HG03457 (cell line): ENCODE data around the gene C1orf232.

ENCODE experiments used
- ATAC-seq: cut with Tn5 transposase; IDR thresholded peaks from one replicate; pipeline ENCODE4 v1.9.1; 2021; ENCODE audit warnings: moderate number of reproducible peaks; ENCODE audit not compliant: unreplicated experiment

The C1orf232 gene

GRCh38 chr1:26158271-26158907 lies 10.4 kb downstream of the C1orf232 start:
- ATAC-seq, result no peak

- no peak for ATAC-seq
These were observed 12.3 kb downstream of the C1orf232 start for GRCh38 chr1:26156285-26157038.

DNA sequence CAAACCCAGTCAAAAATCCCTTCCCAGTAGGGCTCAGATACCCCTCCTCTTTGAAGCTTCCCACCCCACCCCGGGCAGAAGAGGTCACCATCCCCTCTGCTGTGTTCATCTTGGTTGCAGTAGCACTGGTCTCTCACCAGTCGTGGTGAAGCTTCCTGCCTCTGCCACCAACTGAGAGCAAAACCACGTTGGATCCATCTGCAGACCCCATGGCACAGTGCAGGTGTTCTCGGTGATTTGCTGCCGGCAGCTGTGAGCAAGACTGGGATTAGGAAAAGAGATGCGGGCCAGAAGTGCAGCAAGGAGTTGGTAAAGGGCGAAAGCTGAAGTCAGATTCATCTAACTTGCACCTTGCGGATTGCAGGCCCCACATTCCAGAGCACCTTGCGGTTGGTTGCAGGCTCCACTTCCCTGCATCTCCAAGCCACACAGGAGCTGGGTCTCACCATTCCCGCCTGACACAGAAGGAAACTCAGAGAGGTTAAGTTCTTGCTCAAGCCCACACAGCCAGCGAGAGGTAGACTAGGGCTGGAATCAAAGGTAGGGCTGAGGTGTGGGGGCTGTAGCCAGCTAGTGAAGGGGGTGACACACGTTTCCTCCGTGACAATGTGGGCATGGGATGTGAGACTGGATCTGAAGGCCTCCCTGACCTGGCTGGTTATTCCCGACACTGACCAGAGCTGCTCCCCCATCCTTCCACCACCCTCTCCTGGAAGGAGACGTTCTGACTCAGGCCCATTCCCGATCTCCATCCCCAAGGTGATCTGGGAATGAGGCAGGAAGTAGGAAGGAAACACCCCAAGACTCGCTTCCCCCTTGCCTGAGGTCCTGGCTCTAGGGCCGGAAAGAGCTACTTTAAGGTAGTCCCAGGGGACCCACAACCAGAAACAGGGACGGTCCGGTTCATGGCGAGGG lies 13.1 kb downstream of the C1orf232 start:
- ATAC-seq, result no peak

DNA sequence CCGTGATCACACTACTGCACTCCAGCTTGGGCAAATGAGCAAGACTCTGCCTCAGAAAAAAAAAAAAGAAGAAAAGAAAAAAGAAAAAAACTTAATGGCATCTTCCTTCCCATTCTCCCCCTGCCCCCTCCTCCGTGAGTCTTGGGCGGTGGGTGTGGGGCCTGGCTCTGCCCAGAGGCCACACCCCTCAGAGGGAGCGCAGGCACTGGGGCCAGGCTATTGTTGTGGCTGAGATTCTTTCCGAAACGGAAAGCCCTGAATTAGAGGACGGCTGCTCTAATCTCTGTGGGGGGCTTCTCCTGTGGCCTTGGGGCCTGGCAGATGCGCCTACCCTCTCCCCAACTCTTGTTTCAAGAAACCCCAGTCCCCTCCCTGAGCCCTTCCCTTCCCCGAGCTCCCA lies 14.0 kb downstream of the C1orf232 start:
- no peak for ATAC-seq

GRCh38 chr1:26153966-26154532 lies 14.7 kb downstream of the C1orf232 start:
- ATAC-seq, result no peak

DNA sequence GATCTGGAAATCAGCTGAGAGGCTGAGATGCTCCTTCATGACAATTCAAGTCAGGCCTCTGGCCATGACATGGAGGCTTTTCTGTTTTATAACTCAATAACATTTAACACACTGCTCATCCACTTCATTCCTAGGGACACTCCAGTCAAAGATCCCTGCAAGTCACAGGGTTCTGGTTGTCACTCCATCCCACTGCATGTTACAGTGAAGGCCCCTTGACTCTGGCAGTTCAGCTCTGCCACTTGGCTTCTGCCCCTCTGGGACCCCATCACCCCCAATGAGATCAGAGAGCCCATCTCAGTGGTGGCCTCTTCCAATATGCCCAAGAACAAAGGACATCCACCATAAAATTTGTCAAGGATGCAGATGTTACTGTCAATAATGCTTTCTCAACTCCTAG lies 19.9 kb downstream of the C1orf232 start:
- no peak for ATAC-seq

- no peak for ATAC-seq
These were observed 22.8 kb downstream of the C1orf232 start for GRCh38 chr1:26145960-26146294.

DNA sequence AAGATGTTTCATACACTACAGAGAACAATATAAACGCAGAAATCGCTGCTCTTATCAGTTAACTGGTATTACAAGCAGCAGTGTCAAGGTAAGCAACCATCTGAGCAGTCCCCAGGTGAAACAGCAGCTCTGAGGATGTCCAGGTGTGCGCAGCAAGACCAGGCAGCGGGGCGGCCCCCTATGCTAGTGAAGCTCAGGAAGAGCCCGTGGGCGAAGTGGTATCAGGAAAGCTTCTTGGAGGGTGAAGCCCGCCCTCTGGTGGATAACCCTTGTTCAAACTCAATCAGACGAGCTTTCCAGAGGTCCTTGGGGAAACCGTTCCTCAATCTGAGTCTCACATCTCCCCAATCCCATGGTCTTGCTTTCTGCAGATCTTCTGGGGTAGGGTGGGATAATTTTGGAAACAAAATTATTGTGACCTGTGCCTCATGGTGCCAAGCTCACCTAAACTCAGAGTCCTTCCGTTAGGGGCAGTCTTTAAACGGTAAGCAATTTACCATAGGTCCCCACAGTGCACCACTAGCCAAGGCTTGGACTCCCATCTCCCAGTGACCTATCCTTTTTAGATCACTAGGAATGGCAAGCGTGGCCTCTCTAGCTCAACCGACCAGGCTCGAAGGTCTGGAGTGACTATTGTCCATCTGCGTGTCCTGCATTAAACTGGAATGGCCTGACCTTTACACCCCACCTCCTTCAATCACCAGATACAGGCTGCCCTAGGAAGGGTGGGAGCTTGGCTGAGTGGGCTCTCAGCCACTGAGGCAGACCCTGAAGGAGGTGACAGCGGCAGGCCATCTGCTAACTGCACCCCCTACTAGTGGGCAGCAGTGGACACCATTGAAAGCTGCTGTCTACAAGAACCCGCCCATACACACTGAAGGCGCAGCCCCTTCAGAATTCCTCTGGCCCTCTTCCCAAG lies 23.5 kb downstream of the C1orf232 start:
- no peak for ATAC-seq

GRCh38 chr1:26142159-26142558 lies 26.6 kb downstream of the C1orf232 start:
- no peak for ATAC-seq

GRCh38 chr1:26138974-26139558 lies 29.7 kb downstream of the C1orf232 start:
- ATAC-seq, result no peak

- no peak for ATAC-seq
These were observed 34.3 kb downstream of the C1orf232 start for GRCh38 chr1:26134466-26134865.

- ATAC-seq, result no peak
These were observed 36.0 kb downstream of the C1orf232 start for GRCh38 chr1:26132834-26133167.

- no peak for ATAC-seq
These were observed 36.5 kb downstream of the C1orf232 start for GRCh38 chr1:26132128-26132833.

DNA sequence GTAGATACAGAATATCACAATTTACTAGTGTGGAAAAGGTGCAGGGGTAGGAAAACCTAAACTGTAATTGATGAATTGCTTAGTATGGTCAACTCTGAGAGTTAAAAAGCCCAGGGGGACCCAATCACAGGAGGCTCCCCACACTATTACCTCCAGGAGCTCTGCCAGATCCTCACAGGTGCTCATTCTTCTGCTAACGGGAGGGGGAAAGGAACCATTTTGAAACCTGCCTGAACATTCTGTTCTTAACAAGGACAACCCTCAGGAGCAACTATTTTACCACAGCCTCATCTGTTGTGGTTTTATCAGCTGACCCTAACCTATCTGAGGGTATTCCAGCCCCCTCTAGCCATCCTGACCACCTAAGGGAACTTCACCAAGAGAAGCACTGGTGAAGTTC lies 38.1 kb downstream of the C1orf232 start:
- no peak for ATAC-seq

DNA sequence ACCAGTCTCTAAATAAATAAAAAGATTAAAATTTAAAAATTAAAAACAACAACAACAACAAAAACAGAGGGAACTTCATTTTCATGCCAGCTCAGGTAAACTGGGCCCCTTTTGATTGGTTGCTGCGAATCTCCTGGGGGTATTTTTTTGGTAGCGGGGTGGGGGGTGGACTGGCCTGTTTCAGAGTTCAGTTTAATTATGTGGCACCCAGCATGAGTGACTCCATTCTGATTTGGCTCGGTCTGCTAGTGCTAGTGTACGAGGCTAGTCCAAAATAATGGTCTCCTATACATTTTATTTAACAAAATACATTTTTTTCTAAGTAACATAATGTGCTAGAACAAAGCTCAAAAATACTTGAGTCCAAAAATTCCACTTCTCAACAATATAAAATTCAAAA lies 39.0 kb downstream of the C1orf232 start:
- ATAC-seq, result no peak

- no peak for ATAC-seq
These were observed 41.3 kb downstream of the C1orf232 start for GRCh38 chr1:26127235-26128163.

GRCh38 chr1:26126321-26127084 lies 42.3 kb downstream of the C1orf232 start:
- ATAC-seq, result no peak

- ATAC-seq, result no peak
These were observed 42.8 kb downstream of the C1orf232 start for GRCh38 chr1:26125946-26126320.
